Suprapubic skin (tissue), 4 donors: ENCODE measurements around the gene SLC9A5.

Source experiments
- CTCF ChIP-seq, 2 donors: fragments of 200-600 bp in 1 of 2; fragments of 450-650 bp in 1 of 2; sonication (generic) in 1 of 2; IDR thresholded peaks; one replicate each; pipeline ENCODE4 v1.5.1; 2016 to 2019; ENCODE audit warnings: antibody characterized with exemption in 2 of 2, mild to moderate bottlenecking in 1 of 2, moderate library complexity in 1 of 2
- EP300 ChIP-seq: sonication (generic); formaldehyde crosslinking; IDR thresholded peaks from one replicate; pipeline ENCODE4 v1.6.1; 2017; ENCODE audit warnings: antibody characterized with exemption
- POLR2A ChIP-seq, 2 donors: fragments of 450-650 bp; IDR thresholded peaks; one replicate each; pipeline ENCODE4 v1.6.1; 2017; ENCODE audit warnings: antibody characterized with exemption in 2 of 2, mild to moderate bottlenecking in 2 of 2, moderate library complexity in 2 of 2
- POLR2AphosphoS5 ChIP-seq, 3 donors: sonication (generic); formaldehyde crosslinking; IDR thresholded peaks; one replicate each; pipeline ENCODE4 v1.6.1; 2017; ENCODE audit warnings: antibody characterized with exemption in 3 of 3

DNA sequence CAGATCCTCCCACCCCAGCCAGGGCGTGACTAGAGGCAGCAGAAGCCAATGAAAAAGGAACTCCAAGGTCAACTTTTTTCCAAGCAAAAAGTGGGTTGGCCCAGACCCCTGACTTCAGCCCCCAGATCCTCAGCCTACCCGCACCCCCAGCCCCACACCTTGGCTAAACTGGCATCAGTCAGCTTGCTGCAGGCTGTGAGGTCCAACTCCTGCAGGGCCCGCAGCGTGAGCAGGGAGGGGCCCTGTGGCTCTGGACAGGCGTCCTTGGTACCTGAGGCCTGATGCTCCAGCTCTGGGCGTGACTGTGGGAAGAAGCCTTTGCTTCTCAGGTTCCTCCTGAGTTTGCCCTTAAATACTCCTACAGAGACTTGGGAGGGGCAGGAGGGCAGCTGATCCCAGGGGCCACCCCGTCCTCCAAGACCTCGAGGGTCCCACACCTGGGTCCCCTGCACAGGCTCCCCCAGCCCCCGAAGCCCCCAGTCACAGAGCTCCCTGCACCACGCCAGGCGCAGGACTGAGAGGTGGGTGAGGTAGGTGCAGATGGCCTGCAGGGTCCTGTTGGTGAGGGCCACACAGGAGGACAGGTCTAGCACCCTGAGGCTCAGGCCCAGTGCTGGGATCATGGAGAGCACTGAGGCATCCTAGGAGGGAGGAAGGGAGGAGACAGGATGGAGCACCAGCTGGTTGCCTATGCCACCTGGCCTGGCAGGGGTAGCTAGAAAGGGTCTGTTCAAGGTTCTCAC is 40.5 kb upstream of the SLC9A5 start:
- TF ChIP-seq CTCF (IDR thresholded peaks at IDR 0.05) (no peak), POLR2AphosphoS5 (IDR thresholded peaks at IDR 0.05) (no peak), POLR2A (IDR thresholded peaks at IDR 0.05) (no peak), EP300 (no peak)
